NT2/D1 (cell line): Measurements from ENCODE around the gene STK32B.

Experiments
- SUZ12 ChIP-seq: IDR thresholded peaks from 2 replicates; pipeline ENCODE4 v1.6.1; 2011; ENCODE audit not compliant: insufficient read length, insufficient read depth; ENCODE audit errors: extremely low read depth
- YY1 ChIP-seq: IDR thresholded peaks from 2 replicates; pipeline ENCODE4 v1.6.1; 2011; ENCODE audit not compliant: insufficient read length, insufficient read depth

- TF ChIP-seq SUZ12, result no peak
- no peak for TF ChIP-seq YY1
Observed at GRCh38 chr4:5237086-5237660, 185.9 kb downstream of the STK32B start.
